ENCODE data around the gene OMP. TPM values are rescaled to one million over a fixed set of nuclear protein-coding genes. Genes with fewer than 3 reads are reported as not detected.

The OMP gene
- total and polyA plus RNA-seq, 2 experiments from 2014 or later, result not detected

DNA sequence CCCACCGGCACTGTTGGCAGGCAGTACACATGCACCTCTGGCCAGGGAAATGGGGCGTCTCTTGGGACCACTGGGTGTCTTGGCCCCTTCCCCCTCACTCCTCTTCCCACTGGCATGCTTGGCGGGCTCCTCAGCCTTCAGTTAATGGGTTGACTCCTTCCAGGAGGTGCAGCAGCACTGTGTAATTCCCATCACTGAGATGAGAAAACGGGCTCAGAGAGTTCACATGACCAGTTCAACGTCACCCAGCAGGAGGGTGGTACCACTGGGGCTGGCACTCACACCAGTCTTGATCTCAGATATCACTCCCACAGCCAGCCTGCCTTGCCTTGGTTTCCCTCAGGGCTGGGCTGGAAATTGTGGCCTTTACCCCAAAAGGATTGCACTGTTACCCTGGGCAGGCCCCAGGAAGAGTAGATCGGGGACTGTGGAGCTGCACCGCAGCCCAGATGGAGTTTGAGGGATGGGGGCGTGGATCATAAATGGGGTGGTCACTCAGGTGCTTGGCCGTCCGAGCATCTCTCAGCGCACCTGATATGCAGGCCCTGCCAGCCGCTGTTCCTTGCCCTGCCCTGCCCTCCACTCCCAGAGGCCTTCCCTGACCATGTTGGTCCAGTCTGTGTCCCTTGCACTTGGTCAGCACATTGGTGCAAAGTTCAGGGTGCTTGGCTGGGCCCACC lies 18.9 kb upstream of the OMP start:
- no peak for DNase-seq (ENCODE audit: low spot score)
- Histone ChIP-seq H3K79me2 (peaks cover 49% of the 10 kb centered on the region), H3K4me3 (no peak overlapping the region), H3K36me3 (replicated peaks; ENCODE audit: insufficient read depth, low read depth) (no peaks in the 10 kb centered on the region), H3K27ac (no peak overlapping the region), H3K27me3 (no peaks in the 10 kb centered on the region), H3K9me3 (ENCODE audit: low read depth) (no peaks in the 10 kb centered on the region), H3K4me2 (no peak overlapping the region), H3K4me1 (ENCODE audit: insufficient read depth) (peaks cover 31% of the 10 kb centered on the region), H3K9me2 (replicated peaks; ENCODE audit: insufficient read depth) (no peaks in the 10 kb centered on the region), H4K20me1 (ENCODE audit: insufficient read depth, poor library complexity, severe bottlenecking) (no peaks in the 10 kb centered on the region), H2AFZ (no peak overlapping the region)
- TF ChIP-seq CTCF (IDR thresholded peaks at IDR 0.05; ENCODE audit: poor library complexity) (no peak), EZH2 (IDR thresholded peaks at IDR 0.05; ENCODE audit: borderline replicate concordance) (no peak), EZH2phosphoT487 (IDR thresholded peaks at IDR 0.05; ENCODE audit: low read depth, severe bottlenecking, unreplicated experiment) (no peak)
- 97% methylated on average over 12 of the region's 12 CpGs for WGBS (ENCODE audit: low lambda C conversion rate, missing lambda C conversion rate)

DNA sequence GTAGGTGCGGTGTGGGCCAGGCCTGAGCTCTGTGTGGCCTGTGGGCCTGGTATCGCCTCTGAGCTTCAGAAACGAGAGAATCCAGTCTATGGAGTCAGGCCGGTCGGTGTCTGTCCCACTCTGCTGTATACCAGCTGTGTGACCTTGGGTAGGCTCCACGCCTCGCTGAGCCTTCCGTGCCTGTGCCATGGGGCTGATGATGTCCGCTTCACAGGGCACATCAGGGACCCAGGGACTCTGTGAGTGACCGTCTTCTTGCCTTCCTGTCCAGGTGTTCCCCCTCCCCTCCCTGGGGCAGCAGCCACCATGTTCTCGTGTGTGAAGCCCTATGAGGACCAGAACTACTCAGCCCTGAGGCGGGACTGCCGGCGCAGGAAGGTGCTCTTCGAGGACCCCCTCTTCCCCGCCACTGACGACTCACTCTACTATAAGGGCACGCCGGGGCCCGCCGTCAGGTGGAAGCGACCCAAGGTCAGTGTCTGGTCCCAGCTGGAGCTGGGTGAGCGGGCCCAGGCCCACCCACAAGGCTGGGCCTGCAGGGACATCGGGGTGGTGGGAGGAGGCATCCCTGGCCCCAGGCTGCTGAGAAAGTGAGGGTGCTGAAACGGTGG lies 18.0 kb upstream of the OMP start:
- peaks cover 31% of the 10 kb centered on the region for H3K4me1 ChIP-seq (ENCODE audit: insufficient read depth)
- WGBS (ENCODE audit: low lambda C conversion rate, missing lambda C conversion rate), result 96% methylated on average over 25 of the region's 25 CpGs
- DNase-seq (ENCODE audit: low spot score), result no peak

DNA sequence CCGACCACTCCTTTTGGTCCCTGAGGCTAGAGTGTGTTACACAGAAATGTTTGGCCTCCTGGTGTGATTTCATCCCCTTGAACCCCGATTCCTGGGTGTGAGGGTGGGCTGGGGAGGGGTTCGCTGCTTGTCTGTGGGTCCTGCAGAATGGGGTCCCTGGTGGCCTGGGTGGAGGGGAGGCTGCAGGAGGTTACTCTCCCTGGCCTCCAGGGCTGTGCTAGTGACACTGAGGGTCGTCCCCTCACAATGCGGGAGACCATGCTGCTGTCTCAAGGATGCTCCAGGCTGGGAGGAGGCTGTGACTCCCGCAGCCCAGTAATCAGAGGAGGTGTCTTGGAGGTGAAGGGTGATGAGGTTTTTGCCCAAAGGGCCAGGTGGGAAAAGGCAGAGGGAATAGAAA lies 17.0 kb upstream of the OMP start:
- no peak overlapping the region for H2AFZ ChIP-seq
- H3K4me2 ChIP-seq, result no peak overlapping the region
- no peak overlapping the region for H3K4me3 ChIP-seq
- WGBS (ENCODE audit: low lambda C conversion rate, missing lambda C conversion rate), result 82% methylated on average over 6 of the region's 6 CpGs
- no peaks in the 10 kb centered on the region for H3K9me2 ChIP-seq (replicated peaks; ENCODE audit: insufficient read depth)
- no peak overlapping the region for H3K27ac ChIP-seq
- peaks cover 31% of the 10 kb centered on the region for H3K4me1 ChIP-seq (ENCODE audit: insufficient read depth)
- H3K36me3 ChIP-seq (replicated peaks; ENCODE audit: insufficient read depth, low read depth), result no peaks in the 10 kb centered on the region
- no peaks in the 10 kb centered on the region for H3K27me3 ChIP-seq
- no peaks in the 10 kb centered on the region for H4K20me1 ChIP-seq (ENCODE audit: insufficient read depth, poor library complexity, severe bottlenecking)
- no peak for DNase-seq (ENCODE audit: low spot score)
- TF ChIP-seq EZH2 (IDR thresholded peaks at IDR 0.05; ENCODE audit: borderline replicate concordance), result no peak
- TF ChIP-seq EZH2phosphoT487 (IDR thresholded peaks at IDR 0.05; ENCODE audit: low read depth, severe bottlenecking, unreplicated experiment), result no peak
- TF ChIP-seq CTCF (IDR thresholded peaks at IDR 0.05; ENCODE audit: poor library complexity), result no peak
- H3K79me2 ChIP-seq, result peaks cover 30% of the 10 kb centered on the region
- H3K9me3 ChIP-seq (ENCODE audit: low read depth), result no peaks in the 10 kb centered on the region

More for the DNA sequence above, 18.0 kb upstream of the OMP start:
- H3K9me2 ChIP-seq (replicated peaks; ENCODE audit: insufficient read depth), result no peaks in the 10 kb centered on the region
- no peak overlapping the region for H3K4me2 ChIP-seq
- no peak overlapping the region for H2AFZ ChIP-seq
- no peaks in the 10 kb centered on the region for H4K20me1 ChIP-seq (ENCODE audit: insufficient read depth, poor library complexity, severe bottlenecking)
- H3K4me3 ChIP-seq, result no peak overlapping the region
- no peaks in the 10 kb centered on the region for H3K9me3 ChIP-seq (ENCODE audit: low read depth)
- H3K36me3 ChIP-seq (replicated peaks; ENCODE audit: insufficient read depth, low read depth), result no peaks in the 10 kb centered on the region
- TF ChIP-seq CTCF (IDR thresholded peaks at IDR 0.05; ENCODE audit: poor library complexity), result no peak
- H3K79me2 ChIP-seq, result peaks cover 39% of the 10 kb centered on the region
- no peak overlapping the region for H3K27ac ChIP-seq
- H3K27me3 ChIP-seq, result no peaks in the 10 kb centered on the region
